HG02610 (cell line): ENCODE data around the gene DGAT2.
A peak's percentile ranks its signal among the peaks of the same experiment; 100 is the strongest.

ENCODE experiments used
- ATAC-seq: cut with Tn5 transposase; IDR thresholded peaks from one replicate; pipeline ENCODE4 v1.9.1; 2021; ENCODE audit warnings: mild to moderate bottlenecking, moderate library complexity; ENCODE audit not compliant: unreplicated experiment

The DGAT2 gene

DNA sequence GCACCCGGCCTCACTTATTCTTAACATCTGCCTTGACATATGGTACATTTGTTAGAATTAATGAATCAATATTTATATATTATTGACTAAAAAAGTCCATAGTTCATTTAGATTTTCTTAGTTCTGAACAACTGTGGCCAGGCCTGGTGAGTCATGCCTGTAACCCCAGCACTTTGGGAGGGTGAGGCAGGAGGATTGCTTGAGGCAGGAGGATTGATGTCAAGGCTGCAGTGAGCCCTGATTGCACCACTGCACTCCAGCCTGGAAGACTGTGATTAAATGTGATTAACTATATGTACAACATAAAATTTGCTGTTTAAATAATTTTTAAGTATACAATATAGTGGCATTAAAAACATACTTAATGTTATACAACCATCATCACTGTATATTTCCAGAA is 52.1 kb downstream of the DGAT2 start:
- ATAC-seq, result no peak

DNA sequence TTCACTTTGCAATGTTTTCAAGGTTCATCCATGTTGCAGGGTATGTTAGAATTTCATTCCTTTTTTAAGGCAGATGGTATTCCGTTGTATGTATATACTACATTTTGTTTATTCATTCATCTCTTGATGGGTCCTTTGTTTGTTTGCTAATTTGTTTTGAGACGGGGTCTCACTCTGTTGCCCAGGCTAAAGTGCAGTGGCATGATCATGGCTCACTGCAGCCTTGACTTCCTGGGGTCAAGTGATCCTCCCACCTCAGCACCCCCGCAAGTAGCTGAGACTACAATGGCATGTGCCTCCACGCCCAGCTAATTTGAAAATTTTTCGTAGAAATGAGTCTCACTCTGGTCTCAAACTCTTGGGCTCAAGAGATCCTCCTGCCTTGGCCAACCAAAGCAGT is 52.6 kb downstream of the DGAT2 start:
- ATAC-seq, result no peak

DNA sequence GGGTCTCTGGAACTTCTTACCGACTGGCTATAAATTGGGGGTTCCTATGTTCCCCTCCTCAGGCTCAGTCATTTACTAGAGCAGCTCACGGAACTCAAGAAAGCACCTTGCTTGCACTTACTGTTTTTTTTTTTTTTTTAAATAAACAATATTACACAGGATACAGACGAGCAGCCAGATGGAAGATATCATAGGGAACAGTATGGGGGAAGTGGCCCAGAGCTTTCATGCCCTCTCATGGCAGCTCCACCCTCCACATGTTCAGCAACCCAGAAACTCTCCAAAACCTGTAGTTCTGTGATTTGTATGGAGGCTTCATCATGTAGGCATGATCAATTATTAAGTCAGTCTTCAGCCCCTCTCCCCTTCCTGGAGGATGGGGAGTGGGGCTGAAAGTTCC is 54.0 kb downstream of the DGAT2 start:
- ATAC-seq, result no peak

DNA sequence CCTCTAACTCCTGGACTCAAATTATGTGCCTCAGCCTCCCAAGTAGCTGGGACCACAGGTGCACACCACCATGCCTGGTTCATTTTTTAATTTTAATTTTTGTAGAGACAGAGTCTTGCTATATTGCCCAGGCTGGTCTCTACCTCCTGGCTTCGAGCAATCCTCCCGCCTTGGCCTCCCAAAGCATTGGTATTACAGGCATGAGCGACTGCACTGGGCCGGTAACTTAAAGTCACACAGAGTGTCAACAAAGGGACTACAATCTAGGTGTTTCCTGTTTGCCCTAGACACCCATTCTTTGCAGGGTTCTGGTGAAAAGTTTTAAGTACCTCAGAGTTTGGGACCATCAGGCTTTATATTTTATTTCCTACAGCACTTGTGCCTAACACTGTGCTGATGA is 54.8 kb downstream of the DGAT2 start:
- no peak for ATAC-seq

DNA sequence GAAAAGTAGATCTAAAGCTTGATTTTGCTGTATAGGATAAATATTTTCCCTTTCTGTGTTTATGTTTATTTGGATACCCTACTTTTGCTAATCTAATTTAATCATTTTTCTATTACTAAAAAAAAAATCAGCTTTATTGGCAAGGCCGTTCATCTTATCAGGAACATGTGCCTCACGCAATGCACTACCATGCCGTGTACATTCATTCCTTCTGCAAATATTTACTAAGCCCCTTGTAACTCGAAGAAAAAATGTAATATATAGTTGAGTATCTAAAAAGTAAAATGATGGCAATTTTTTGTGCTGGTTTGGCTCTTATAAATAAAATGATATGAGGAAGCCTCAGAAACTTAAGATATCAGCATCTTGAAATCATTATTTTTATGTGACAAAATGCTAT is 55.4 kb downstream of the DGAT2 start:
- ATAC-seq, result no peak

DNA sequence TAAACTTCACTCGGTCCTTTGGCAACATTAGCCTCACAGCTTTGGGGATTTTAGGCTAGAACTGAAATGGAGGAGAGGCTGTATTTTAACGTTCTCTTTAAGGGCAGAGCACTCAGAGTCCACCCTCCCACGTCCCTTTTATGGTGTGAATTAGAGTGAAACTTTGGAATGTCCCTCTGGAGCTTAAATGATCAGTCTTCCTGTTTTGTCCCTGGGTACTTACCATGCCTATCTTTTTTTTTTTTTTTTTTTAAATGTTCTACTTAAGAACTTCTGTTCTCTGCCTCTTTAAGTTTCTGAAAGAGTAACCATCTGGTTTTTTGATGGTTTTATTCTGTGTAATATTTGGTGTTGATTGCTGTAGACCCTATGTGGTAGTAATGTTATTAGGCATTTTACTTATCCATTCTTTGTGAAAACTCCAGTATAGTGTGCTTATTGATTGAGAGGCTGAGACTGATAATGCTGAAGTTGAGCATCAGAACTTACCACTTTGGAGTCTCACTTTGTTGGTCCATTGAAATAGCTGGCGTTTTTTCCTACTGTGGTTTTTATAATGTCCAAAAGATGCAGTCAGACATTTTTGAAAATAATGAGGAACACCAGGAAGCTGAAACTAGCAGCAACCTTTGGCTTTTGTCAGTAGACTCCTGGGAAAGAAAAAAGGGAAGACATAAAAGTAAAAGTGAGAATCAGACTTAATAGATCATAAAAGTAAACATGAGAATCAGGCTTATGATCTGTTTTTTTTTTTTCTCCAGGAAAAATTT is 58.1 kb downstream of the DGAT2 start:
- ATAC-seq, result peak; percentile 42

DNA sequence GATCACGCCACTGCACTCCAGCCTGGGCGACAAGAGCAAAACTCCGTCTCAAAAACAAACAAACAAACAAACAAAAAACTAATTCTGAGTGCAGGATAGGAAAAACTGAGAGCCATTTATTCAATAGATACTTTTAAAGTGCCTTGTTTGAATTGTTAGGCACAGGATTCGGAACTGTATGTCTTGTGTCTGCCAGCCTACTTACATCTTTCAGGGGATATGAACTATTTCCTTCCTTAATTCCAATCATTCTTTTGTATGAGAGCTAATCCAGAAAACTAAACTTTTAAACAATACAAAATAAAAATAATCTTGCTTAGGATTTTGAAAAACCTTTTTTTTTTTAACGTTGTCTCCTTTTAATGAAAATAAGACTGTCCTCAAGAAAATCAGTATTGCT is 59.0 kb downstream of the DGAT2 start:
- ATAC-seq, result no peak

DNA sequence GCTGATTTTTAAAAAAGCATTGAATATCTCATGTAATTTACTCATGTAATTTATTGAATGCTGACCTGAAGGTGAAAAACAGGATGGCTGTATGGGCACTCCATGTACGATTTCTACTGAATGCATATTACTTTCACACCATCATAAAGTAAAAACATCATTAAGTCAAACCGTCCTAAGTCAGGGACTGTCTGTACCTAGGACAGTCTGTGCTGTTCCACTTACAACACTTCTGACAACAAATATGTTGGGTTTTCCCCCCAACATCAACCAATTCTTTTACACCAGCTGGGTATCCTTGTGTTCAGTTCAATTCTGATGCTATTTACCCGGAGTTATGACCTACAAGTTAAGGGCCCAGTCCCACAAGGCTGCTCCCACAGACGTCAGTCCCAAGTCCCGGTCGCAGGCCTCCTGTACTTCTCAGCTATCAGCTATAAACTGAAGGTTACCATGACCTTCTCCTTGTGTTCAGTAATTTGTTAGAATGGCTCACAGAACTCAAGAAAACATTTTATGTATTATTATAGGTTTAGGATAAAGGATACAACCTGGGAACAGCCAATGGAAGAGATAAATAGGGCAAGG is 63.4 kb downstream of the DGAT2 start:
- ATAC-seq, result no peak

DNA sequence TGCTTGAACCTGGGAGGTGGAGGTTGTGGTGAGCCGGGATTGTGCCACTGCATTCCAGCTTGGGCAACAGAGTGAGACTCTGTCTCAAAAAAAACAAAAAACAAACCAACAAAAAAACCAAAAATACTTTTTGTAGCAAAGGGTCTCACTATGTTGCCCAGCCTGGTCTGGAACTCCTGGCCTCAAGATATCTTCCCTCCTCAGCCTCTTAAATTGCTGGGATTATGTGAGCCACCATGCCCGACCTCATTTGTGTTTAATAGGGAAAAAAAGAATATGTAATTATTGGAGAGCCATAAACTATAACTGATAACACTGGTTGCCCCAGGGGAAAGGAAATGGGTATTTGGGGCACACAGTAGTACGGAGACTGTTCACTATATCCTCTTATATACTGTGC is 66.2 kb downstream of the DGAT2 start:
- ATAC-seq, result no peak

DNA sequence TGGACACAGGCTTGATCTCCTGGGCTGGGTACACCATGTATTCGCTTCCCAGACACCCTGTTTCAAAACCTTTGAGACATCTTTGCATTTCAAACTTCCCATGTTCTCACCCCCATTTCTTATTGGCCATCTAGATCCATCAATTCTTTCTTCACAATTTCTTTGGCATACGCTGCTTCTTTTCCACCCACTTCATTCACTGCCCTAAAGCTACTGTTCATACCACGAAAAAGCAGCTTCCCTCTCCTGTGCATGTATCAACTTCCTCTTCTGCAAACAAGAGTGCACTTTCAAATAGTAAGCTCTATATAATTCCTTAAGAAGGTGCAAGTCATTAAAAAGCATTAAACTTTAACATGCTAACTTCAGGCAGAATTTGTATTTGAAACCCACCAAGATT is 67.8 kb downstream of the DGAT2 start:
- ATAC-seq, result no peak

DNA sequence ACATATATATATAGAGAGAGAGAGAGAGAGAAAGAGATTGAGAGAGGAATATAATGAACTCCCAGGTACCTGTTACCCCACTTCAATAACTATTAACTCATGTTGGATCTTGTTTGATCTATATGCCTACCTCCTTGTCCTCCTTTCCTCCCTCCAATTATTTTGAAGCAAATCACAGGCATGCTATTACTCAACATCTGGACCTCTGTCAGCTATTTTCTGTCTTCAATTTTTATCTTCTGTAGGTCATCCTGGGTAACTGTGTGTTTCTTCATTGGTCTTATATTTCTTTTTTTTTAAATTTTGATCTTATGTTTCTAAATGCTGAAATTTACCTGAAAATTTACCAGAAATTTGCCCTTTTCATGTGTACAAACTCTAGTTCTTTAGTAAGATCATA is 71.3 kb downstream of the DGAT2 start:
- ATAC-seq, result no peak

DNA sequence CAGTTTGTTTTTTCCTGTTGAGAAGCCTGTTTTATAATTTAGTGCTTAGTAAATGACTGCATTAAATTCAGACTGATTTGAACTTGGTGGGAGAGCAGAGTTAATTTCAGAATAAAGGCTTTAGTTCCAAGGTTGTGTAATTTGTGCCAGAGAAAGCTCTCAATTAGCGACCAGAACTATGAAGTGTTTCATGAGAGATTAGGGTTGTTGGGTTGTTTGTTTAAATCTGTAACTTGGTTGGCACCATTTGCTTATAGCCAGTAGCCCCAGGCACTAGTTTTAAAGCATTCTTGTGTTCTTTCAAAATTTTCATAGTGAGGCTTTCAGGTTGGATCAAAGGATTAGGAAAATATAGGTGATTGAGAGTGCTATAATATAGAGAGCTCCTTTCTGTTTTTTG is 71.9 kb downstream of the DGAT2 start:
- no peak for ATAC-seq

DNA sequence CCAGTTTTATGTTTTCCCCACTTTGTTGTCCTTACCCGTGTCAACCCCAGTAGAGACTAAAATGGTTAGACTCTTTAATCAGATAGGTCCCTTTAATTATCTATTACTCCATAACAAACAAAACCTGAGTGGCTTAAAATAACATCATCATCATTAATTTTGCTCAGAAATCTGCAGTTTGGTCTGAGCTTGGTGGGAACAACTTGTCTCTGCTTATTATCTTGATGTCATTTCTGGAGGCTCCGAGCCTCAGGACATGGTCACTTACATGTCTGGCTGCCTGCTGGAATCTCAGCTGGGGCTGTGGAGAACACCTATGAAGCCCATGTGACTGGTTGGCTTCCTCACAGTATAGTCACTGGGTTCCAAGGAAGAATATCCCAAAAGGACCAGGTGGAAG is 73.2 kb downstream of the DGAT2 start:
- ATAC-seq, result no peak

DNA sequence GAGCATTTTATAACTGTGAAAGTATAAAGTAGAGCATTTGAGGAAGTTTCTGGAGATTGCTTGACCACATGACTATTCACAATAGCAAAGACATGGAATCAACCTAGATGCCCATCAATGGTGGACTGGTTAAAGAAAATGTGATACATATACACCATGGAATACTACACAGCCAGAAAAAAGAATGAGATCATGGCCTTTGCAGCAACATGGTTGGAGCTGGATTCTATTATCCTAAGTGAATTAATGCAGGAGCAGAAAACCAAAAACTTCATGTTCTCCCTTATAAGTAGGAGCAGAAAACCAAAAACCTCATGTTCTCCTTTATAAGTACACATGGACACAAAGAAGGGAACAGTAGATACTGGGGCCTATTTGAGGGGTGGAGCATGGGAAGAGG is 76.7 kb downstream of the DGAT2 start:
- ATAC-seq, result no peak

DNA sequence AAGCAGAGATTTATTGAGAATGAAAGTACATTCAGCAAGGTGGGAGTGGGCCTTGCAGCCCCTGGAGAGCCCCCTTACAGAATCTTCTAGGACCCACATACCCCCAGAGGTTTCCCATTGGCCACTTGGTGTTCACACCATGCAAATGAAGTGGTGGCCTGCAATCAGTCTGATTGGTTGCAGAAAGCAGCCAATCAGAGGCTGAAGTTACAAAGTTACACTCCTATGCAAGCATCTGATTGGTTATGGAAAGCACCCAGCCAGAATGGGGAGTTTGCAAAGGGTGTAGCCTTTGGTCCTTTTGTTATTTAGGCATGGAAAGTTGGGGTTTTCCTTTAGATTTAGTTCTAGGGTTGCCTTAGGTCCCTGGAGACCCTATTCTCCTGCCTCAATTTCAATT is 81.3 kb downstream of the DGAT2 start:
- no peak for ATAC-seq

DNA sequence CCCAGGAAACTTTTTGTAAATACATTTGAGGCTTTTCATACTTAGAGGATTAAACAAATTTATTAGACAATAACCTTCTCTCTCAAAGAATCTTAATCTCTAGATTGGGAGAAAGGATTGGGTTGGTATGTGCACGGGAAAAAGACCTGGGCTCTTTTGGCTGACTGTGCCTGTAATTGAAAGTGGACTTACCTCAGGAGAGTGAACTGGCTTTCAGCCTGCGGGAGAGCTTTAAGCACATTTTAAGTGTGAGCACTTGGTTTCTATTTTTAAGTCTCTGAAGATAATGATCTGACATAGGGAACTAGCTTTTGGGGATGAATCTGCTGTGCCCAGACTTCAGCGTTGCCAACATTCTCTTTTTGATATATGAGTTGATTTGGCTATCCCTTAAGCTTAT is 82.2 kb downstream of the DGAT2 start:
- ATAC-seq, result no peak
